Right atrium auricular region (tissue), 2 donors: ENCODE data around the gene PRKCB. TPM values are rescaled to one million over a fixed set of nuclear protein-coding genes. Genes with fewer than 3 reads are reported as not detected.

Source experiments
- DNase-seq: peaks from one replicate; pipeline ENCODE4 v3.0.0-alpha.2; 2019; ENCODE audit warnings: low spot score
- H3K27ac ChIP-seq, 2 donors: fragments of 200-600 bp; sonication (generic); 1 replicate in 1 of 2; 2 replicates in 1 of 2; pipeline ENCODE4 v1.5.1; 2016 to 2019
- H3K27me3 ChIP-seq, 2 donors: fragments of 200-600 bp; sonication (generic); one replicate each; pipeline versions ENCODE4 v1.5.1 to v1.6.0; 2017 to 2019
- H3K36me3 ChIP-seq: fragments of 200-600 bp; sonication (generic); one replicate; pipeline ENCODE4 v1.5.1; 2016
- H3K4me1 ChIP-seq, 2 donors: fragments of 200-600 bp; sonication (generic); one replicate each; pipeline versions ENCODE4 v1.5.1 to v1.6.0; 2017 to 2019
- H3K4me3 ChIP-seq, 2 donors: fragments of 200-600 bp; sonication (generic); 1 replicate in 1 of 2; 2 replicates in 1 of 2; pipeline ENCODE4 v1.5.1; 2017 to 2019; ENCODE audit warnings: mild to moderate bottlenecking in 1 of 2, moderate library complexity in 1 of 2
- H3K9me3 ChIP-seq, 2 donors: fragments of 200-600 bp; sonication (generic); one replicate each; pipeline ENCODE4 v1.5.1; 2019
- microRNA-seq, 2 donors: library from miRNA; unstranded; fragments of <30 nt; microRNA quantifications; one replicate each; pipeline ENCODE4, GENCODE V29; 2016 to 2017; ENCODE audit warnings: borderline number of aligned reads in 2 of 2, borderline replicate concordance in 1 of 2
- total RNA-seq, 2 donors: library from RNA; depleted of rRNA; stranded (reverse); fragments of >200 nt; gene quantifications; one replicate each; pipeline ENCODE4 v1.1.0, GENCODE V29; 2016
- TF ChIP-seq, protein P1 (sequence below), 2 donors: fragments of 200-600 bp; sonication (generic); IDR thresholded peaks; one replicate each; pipeline ENCODE4 v1.5.1; 2019; ENCODE audit warnings: antibody characterized with exemption in 2 of 2

The PRKCB gene
- total RNA-seq, 2 donors from 2014 or later = 0.93 to 3.1 TPM

DNA sequence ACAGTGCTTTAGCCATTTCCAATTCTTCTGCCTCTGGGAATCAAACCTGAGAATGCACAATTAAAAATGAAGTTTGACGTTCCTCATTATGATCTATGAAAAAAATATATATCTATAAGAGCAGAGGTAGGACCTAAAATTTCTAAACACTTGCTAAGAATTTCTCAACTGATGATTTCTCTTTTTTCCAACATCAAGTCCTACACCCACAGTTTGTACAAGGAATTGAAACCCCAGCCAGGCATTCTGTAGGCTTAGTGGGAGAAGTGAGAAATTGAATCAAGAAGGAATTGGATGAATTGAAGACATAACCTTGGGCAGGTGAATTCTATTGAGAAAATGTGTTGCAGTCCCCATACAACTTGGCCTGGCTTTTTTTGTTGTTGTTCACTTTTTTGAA lies 423.0 kb downstream of the PRKCB start:
- no peak overlapping the region for H3K4me3 ChIP-seq
- no peak for DNase-seq
- H3K9me3 ChIP-seq = no peaks in the 10 kb centered on the region
- TF ChIP-seq, protein P1, sequence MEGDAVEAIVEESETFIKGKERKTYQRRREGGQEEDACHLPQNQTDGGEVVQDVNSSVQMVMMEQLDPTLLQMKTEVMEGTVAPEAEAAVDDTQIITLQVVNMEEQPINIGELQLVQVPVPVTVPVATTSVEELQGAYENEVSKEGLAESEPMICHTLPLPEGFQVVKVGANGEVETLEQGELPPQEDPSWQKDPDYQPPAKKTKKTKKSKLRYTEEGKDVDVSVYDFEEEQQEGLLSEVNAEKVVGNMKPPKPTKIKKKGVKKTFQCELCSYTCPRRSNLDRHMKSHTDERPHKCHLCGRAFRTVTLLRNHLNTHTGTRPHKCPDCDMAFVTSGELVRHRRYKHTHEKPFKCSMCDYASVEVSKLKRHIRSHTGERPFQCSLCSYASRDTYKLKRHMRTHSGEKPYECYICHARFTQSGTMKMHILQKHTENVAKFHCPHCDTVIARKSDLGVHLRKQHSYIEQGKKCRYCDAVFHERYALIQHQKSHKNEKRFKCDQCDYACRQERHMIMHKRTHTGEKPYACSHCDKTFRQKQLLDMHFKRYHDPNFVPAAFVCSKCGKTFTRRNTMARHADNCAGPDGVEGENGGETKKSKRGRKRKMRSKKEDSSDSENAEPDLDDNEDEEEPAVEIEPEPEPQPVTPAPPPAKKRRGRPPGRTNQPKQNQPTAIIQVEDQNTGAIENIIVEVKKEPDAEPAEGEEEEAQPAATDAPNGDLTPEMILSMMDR (IDR thresholded peaks at IDR 0.05) = no peak
- no peaks in the 10 kb centered on the region for H3K27me3 ChIP-seq
- H3K27ac ChIP-seq = no peak overlapping the region
- peaks cover 0 to 3% of the 10 kb centered on the region in 2 donors for H3K4me1 ChIP-seq
- no peaks in the 10 kb centered on the region for H3K36me3 ChIP-seq

DNA sequence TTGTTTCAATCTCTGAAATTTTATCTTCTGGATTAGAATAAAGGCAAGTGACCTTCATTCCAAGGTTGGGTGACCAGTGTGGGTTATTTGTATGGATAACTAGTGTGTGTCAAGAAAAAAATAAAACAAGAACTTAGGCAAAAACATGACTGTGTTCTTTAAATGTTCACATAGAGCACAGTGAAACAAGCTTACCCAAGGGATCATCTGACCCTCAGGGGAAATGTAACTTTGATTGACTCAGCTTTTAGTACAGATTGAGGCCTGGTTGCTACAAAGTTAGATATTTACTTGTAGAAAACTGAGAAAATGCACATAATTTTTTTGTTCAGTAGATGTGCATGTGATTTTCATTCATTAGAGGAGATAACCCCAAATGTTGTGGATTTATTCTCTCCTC lies 427.0 kb downstream of the PRKCB start:
- H3K4me1 ChIP-seq = no peaks in the 10 kb centered on the region
- no peak for DNase-seq
- TF ChIP-seq, protein P1 (IDR thresholded peaks at IDR 0.05) = no peak
- no peaks in the 10 kb centered on the region for H3K36me3 ChIP-seq
- no peaks in the 10 kb centered on the region for H3K9me3 ChIP-seq
- H3K27ac ChIP-seq = no peak overlapping the region
- H3K27me3 ChIP-seq = no peaks in the 10 kb centered on the region
- H3K4me3 ChIP-seq = no peak overlapping the region

Small RNA genes lying within 50 kb of the gene (microRNA-seq; reads per million reads assigned to microRNA genes)
- 0 reads per million in 2 donors for gene MIR1273H

Other genes with a start within 250 kb of the PRKCB start
- gene NDUFAB1, start 239.7 kb upstream of the PRKCB start, total RNA-seq = 100 to 1,000 TPM; 478 to 774 TPM
- 1 to 10 TPM; 4.7 TPM for gene PALB2, start 194.7 kb upstream of the PRKCB start, total RNA-seq
- gene DCTN5, start 194.5 kb upstream of the PRKCB start, total RNA-seq = 10 to 100 TPM; 22.3 to 25.7 TPM
- gene PLK1, start 157.1 kb upstream of the PRKCB start, total RNA-seq = 1 to 10 TPM in 1 of 2 donors, under 1 TPM in 1; 0.71 to 3.3 TPM
- not detected for gene ERN2, start 122.8 kb upstream of the PRKCB start, total RNA-seq
- not detected for gene CHP2, start 81.0 kb upstream of the PRKCB start, total RNA-seq